ENCODE measurements around the gene KCNIP4.

DNA sequence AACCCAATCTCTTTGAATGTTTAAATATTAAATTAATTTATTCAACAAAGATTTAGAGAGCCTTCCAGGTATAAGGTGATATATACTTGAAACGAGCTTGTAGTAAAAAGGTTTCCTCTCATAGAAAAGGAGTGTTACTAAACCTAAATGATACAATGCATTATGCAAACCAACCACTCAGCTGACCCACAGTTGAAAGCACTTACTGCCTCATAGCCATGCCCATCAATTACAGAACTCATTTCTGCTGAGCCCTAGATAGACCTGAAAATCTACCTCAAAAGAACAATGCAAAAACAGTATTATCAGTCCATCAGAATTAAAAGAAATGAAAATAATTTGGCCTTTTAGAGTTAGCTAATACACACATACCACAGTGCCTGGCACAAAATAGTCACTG lies 75.4 kb downstream of the KCNIP4 start:
- no peak for TF ChIP-seq YY1 (IDR thresholded peaks at IDR 0.05; ENCODE audit: insufficient read depth, insufficient read length)
- no peak for TF ChIP-seq SUZ12 (IDR thresholded peaks at IDR 0.05; ENCODE audit: extremely low read depth, insufficient read depth, insufficient read length)
- TF ChIP-seq ZNF274 (IDR thresholded peaks at IDR 0.05; ENCODE audit: low read depth, low read length), result no peak
